GM18861 (cell line): ENCODE data around the gene SNX10.
"Not testable (repeated sequence)": the region's sequence is repeated elsewhere in the genome, so short reads cannot be mapped to it uniquely, and the experiment has no call there.

Experiments
- ATAC-seq: cut with Tn5 transposase; IDR thresholded peaks from one replicate; pipeline ENCODE4 v1.9.1; 2021; ENCODE audit not compliant: unreplicated experiment

Gene SNX10, protein sequence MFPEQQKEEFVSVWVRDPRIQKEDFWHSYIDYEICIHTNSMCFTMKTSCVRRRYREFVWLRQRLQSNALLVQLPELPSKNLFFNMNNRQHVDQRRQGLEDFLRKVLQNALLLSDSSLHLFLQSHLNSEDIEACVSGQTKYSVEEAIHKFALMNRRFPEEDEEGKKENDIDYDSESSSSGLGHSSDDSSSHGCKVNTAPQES

DNA sequence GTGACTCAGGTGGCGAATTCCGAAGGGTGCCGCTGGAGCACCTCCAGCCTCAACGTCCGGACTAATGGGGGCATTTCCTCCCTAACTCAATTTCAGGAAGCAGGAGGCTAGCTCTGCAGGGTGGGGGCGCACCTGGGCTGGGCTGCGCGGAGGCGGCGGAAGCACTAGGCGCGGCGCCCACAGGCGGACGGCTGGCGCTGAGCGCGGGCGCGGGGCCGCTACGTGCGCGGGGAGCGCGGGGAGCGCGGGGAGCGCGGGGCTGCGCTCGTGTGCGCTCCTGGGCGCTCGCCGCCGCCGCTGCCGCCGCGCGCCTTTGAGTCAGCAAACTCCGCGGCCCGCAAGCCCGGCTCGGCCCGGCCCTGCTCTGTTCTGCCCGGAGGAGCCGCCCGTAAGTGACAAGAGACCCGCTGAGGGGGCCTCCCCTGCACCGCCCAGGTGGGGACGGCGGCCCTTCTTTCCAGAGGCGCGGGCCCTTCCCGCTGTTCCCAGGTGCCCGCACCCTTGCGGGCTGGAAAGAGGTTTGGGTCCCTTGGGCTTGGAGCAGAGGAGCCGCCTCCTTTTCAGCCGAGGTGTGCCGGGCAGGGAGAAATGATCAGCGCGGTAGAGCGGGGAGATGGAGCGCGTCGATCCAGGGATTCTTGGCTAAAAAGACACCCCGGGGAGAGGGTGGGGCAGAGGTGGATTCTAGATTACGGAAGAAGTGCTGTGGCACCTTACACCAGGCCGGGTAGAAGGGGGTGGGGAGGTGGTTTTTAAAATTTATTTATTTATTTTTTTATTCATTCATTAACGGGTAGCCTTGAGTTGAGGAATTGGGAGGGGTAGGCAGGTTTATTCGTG is at the start of gene SNX10:
SNX10 (plus strand) TSS at position 164 of the 840 bp plus-strand sequence. CDS start 54,581 bp downstream, outside the sequence.
- ATAC-seq = peak; percentile 51

GRCh38 chr7:26245150-26245549 is 46.5 kb upstream of the SNX10 start:
- no peak for ATAC-seq

- ATAC-seq = no peak
Measured at GRCh38 chr7:26250239-26250638, 41.4 kb upstream of the SNX10 start.

DNA sequence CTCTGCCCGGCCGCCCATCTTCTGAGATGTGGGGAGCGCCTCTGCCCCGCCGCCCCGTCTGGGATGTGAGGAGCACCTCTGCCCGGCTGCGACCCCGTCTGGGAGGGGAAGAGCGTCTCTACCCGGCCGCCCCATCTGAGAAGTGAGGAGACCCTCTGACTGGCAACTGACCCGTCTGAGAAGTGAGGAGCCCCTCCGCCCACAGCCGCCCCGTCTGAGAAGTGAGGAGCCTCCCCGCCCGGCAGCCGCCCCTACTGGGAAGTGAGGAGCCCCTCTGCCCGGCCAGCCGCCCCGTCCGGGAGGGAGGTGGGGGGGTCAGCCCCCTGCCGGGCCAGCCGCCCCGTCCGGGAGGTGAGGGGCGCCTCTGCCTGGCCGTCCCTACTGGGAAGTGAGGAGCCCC is 29.8 kb upstream of the SNX10 start:
- not testable (repeated sequence) for ATAC-seq

GRCh38 chr7:26265065-26265464 is 26.6 kb upstream of the SNX10 start:
- ATAC-seq = no peak

DNA sequence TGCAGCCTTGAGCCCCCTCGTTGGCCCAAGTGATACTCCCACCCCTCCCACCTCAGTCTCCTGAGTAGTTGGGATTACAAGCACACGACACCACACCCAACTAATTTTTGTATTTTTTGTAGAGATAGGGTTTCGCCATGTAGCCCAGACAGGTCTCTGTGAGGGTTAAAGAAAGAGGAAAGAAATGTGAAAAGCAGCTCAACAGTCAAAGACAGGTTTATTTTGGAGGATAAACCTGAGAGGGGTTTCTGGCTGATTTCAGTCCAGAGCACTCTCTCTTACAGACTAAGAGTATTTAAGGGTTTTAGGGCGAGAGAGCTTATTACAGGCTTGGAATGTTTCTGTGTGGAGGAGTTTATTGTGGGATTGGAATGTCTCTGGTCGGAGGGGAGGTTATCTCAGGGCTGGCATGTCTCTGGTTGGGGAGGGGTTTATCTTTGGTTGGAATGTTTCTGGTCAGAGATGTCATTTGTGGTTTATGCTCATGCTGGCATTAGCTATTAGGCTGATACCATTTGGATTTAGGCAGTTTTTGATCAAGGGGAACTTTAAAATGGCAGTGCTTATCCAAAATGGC is 26.1 kb upstream of the SNX10 start:
- ATAC-seq = no peak

DNA sequence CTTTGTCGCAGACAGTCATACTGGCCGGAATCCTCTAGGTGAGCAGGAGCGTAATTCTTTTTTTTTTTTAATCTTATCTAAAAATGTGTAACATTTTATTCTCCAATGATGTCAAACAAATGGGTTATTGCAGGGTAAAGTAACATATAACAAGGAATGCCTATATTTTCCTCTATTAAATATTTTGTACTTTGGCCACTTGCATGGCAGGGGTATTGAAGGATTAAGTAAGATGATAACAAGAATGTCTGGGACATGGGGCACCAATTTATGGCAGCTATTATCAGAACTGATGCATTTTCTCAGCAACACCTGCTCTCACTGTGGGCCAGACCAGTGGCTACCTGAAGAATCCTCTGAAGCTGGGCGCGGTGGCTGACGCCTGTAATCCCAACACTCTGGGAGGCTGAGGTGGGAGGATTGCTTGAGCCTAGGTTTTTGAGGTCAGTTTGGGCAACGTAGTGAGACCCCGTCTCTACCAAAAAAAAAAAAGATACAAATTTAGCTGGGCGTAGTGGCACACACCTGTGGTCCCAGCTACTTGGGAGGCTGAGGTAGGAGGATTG is 24.0 kb upstream of the SNX10 start:
- ATAC-seq = no peak

- no peak for ATAC-seq
Measured at GRCh38 chr7:26275213-26275612, 16.4 kb upstream of the SNX10 start.

GRCh38 chr7:26278770-26279169 is 12.9 kb upstream of the SNX10 start:
- peak; percentile 44 for ATAC-seq

DNA sequence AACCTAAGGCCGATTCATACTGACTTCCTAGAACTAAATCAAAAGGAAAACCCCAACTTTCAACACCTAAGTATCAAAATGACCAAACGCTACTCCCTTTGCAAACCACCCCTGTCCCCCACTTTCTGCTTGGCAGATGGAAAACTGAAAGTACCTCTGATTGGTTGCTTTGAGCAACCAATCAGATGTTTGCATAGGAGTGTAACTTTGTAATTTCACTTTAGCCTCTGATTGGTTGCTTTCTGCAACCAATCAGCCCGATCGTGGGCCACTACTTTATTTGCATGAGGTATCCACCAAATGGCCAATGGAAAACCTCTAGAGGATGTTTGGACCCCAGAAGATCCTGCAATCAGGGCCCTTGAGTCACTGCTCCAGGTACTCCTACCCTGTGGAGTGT is 12.3 kb upstream of the SNX10 start:
- ATAC-seq = no peak

DNA sequence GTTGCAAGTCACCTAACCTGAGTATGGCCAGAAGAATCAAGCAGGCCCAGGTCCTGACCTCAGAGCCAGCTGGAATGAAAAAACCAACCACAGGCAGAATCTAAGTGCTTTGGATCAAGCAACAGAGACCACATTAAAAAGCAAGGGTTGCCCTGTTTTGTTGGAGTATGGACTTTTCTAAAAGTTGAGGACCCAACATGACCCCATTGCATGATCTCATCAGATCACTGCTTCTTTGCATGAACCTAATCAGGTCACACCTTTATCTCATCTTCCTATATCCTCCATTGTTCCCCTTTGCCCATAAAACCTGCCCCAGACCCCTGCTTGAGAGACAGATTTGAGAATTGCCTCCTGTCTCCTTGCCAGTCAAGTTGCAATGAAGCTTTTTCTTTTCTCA is 11.6 kb upstream of the SNX10 start:
- ATAC-seq = no peak

- ATAC-seq = no peak
Measured at GRCh38 chr7:26280723-26281122, 10.9 kb upstream of the SNX10 start.

- no peak for ATAC-seq
Measured at GRCh38 chr7:26284477-26284876, 7.2 kb upstream of the SNX10 start.

DNA sequence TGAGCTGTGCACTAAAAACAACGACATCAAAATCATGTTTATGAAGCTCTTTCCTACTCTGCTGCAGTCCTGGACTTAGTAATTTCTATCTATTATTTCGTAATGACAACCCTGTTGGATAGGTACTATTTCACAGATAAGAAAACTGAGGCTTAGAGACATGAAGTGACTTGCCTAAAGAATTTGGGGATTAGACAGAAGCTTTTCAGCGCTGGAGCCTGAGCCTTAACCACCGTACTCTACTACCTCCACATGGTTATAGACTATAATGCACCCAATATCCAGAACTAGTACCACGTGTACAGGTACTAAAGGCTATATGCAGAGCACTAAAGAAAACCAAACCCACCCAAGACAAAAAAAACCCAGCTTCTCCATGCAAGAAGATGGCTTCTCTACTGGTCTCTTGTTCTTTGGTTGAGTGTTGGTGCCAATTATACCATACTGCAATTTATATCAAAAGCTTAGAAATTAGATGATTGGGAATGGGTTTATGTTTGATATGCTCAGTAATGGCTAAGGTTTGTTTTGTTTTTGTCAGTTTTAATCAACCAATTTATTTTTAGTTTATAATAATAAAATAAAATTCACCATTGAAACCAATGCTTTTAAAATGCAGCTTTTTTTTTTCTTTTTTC is 6.5 kb upstream of the SNX10 start:
- peak; percentile 69 for ATAC-seq

DNA sequence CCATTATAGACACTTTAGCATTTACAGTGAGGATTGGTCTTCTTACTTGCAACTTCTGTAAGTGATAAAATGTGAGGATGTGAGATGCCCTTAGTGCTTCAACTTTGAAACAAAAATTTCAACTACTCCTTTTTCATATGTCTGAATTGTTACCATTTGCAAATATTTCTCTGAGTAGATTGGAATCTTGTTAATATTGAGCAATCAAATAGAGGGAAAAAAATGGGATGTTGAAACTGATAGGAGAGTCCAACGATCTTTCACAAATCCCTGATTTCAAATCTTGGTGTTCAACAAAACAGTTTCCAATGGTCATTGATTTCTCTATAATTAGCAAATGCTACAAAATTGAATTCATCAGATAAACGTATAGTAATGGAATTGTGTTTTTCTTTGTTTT is 5.5 kb upstream of the SNX10 start:
- ATAC-seq = no peak

- ATAC-seq = not testable (repeated sequence)
Measured at GRCh38 chr7:26288126-26288525, 3.5 kb upstream of the SNX10 start.

DNA sequence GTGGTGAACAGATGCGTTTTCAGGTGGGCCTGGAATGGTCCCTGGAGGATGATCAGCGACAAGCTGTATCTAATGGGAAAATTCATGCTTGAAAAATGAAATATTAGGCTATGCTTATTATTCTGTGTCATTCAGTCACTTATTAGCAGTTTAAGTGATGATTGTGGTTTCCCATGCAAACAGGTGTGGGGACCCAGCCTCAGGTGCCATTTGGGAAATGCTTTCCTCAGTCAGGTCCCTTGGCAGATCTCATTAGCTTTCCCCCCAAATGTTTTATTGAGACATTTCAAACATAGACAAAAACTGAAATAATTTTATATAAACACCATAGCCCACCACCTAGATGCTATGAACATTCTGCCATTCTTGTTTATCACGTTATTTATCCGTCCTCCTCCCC is 411 bp upstream of the SNX10 start:
- no peak for ATAC-seq

DNA sequence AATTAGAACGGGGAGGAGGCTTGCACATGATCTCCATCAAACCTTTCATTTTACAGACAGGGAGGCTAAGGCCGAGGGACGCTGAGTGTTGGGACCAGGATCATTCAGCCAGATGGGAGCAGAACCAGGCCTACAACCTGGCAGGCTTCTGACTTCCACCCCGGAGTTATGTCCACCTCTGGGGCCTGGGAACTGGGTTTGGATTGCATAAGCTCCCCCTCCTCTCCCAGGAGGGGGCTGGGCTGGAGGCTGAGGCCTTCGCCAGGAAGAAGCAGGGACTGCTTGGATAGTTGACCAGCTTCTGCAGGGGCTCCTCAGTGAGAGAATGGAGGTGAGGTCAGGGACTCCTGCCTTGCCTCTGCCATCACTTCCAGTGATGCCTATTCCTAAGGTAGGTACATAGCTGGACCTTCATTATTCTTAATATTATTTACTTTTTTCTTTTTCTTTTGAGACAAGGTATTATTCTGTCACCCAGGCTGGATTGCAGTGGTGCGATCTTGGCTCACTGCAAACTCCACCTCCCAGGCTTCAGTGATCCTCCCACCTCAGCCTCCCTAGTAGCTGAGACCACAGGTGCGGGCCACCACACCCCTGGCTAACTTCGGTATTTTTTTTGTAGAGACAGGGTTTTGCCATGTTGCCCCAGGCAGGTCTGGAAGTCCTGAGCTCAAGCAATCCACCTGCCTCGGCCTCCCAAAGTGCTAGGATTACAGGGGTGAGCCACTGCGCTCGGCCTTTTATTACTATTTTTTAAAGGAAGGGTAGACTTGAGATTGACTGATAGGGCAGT is 1.3 kb downstream of the SNX10 start:
- no peak for ATAC-seq

GRCh38 chr7:26293569-26294308 is 2.1 kb downstream of the SNX10 start:
- ATAC-seq = peak; percentile 70

- no peak for ATAC-seq
Measured at GRCh38 chr7:26295015-26295414, 3.4 kb downstream of the SNX10 start.
